ENCODE results near the gene FARS2.

FARS2 gene

DNA sequence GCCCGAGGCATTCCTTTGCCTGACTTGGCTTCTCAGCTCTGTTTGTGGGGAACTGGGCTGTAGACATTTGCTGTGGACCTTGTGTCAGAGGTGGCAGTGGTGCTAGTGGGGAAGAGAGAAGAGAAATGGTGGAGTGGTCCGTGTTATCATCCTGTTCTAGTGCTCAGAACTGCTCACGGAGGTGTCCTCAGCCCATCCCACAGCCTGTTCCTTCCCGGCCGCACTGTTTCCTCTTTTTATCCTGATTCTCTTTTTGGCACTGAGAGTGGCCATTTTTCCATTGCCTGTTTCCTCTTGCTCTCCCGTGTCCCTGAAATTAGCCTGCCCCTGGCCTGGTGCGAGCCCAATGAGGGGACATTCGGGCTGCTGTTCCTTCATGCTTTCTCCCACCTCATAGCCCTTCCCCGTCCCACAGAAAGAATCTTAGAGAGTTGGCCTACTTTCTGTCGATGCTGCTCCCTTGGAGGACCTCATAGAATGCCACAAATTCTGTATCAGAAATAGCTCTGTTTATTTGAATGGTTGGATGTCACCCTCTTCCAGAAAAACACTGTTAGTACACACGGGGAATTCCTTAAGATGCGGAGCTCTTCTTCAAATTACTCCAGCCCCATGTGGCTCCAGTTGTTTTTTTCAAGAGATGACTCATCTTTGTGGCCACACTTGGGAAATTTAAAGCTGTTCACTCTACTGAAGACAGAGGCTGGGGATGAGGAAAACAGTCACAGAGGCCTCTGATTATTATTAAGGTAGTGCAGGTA lies 26.1 kb downstream of the FARS2 start:
- no peak for DNase-seq (ENCODE audit: low read depth in 2 of 2)

DNA sequence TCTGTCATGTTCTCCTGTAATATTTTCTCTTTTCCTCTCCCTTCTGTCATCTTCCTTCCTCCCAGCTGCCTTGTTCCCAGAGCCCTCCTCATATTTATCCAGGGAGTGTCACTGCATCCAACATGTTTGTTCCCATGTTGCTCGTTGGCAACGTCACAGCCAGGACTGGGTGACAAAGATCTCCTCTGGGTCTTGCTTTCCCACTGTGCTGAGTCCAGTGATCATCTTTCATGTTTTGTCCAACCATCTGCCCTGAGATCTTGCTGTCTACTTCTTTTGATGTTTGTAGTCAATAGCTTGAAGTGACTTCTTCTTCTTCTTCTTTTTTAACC lies 26.6 kb downstream of the FARS2 start:
- no peak for DNase-seq (ENCODE audit: low read depth in 2 of 2)

DNA sequence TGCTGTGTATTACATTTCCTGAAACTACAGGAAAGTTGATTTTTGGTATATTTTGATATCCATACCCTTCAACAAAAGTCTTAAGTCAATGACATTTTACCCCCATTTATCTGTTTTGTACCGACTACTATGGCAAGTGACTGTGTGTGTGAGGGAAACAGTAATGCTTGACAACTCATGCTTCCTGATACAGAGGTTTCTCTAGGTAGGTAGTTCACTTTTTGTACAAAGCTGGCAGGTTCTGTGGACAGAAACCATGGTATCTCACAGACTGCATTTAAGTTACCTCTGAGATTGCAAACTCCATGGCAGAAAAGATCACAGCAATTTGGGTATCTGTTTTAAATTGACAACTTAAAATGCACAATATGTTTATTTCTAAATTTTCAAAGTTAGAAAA lies 28.8 kb downstream of the FARS2 start:
- DNase-seq (ENCODE audit: low read depth in 2 of 2): no peak

DNA sequence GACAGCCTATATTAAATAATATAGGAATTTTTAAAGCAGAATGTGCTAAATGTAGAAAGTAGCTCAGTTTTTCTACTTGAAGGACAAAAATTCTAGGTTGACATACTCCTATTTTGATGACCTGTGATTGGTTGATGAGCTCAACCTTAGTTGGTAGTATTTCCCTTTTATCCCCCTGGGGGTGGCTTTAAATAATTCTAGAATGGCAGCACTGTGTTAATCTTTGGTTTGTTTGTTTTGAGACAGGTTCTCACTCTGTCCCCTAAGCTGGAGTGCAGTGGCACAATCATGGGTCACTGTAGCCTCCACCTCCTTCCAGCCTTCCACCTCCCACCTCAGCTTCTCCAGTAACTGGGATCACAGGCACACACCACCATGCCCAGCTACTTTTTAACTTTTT lies 29.2 kb downstream of the FARS2 start:
- no peak for DNase-seq (ENCODE audit: low read depth in 2 of 2)

DNA sequence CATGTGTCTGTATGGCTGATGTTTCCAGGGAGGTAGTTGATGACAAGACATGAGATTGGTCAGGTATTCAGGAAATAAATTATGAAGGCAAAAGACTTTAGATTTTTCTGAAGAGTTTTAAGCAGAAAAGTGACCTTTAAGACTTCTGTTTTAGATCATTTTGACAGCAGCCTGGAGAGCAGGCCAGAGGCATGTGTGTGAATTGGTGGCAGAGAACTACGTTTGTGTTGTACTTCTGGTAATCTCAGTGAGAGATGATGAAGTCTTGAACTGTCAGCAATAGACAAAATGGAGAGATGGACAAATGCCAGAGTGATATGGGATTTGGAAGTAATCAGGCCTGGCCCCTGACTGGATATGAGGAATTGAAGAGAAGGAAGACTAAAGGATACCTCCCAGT lies 30.8 kb downstream of the FARS2 start:
- no peak for DNase-seq (ENCODE audit: low read depth in 2 of 2)

DNA sequence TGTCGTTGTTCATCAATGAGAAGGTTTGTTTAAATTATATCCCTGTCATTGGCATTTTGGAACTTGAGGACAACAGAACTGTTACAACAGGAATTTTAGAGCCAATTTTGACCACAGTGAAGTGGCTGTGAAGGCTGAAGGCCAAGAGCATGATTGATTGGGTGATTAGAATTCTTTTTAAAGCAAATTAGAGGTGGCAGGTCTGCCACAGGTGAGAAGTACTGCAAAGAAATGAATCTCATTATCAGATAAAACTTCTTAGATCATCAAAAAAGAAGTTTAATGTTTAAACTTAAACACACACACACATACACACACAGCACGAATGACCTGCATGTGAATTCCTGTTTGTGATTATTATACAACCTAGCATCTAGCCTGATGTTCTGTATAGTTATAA lies 32.4 kb downstream of the FARS2 start:
- DNase-seq (ENCODE audit: low read depth in 2 of 2): no peak

DNA sequence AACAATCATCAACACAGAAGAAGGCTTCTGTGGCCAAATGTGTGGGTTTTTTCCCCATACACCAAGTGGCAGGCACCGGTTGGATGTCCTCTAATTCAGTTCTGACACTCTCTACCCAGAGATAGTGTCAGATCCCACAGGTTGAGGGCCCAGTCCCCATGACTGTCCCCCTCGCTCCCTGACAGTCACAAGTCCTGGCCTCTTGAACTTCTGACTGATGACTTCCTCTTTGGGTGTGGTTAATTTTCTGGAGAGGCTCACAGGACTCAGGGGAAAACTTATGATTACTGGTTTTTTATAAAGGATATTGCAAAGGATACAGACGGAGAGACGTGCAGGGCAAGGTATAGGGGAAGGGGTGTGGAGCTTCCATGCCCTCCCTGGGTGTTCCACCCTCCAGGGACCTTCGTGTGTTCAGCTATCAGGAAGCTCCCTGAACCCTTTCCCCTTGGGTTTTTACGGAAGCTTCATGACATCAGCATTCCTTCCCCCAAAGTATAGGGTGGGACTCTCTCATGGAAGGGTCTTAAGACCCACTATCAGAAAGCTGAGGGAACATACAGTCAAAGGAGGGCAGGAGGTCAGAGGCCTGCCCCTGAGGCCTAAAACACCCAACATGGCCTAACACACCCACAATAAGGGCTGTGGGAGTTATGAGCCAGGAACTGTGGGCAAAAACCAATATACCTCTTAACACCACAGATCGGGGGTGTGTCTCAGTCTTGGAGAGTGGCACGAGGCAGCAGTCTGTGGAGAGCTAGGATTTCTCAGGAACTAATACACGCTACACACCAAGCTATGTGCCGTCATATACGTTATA lies 33.3 kb downstream of the FARS2 start:
- no peak for DNase-seq (ENCODE audit: low read depth in 2 of 2)

DNA sequence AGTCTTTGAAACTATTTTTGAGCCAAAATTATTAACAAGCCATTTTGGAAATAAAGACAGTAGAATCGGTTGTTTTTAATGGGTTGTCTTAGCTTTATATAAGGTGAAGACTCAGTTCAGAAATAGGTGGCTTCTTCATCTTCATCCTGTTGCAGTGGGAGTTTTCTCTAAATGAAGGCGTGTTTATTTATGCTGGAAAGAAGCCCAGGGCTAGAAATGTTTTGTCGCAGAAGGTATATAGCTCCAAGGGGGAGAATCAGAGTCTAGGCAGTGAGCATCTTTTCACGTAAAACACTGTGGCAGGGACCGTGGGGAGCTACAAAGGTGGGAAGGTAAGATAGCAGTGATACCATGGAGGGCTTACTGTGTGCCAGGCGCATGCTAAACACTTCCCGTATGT lies 34.3 kb downstream of the FARS2 start:
- no peak for DNase-seq (ENCODE audit: low read depth in 2 of 2)

DNA sequence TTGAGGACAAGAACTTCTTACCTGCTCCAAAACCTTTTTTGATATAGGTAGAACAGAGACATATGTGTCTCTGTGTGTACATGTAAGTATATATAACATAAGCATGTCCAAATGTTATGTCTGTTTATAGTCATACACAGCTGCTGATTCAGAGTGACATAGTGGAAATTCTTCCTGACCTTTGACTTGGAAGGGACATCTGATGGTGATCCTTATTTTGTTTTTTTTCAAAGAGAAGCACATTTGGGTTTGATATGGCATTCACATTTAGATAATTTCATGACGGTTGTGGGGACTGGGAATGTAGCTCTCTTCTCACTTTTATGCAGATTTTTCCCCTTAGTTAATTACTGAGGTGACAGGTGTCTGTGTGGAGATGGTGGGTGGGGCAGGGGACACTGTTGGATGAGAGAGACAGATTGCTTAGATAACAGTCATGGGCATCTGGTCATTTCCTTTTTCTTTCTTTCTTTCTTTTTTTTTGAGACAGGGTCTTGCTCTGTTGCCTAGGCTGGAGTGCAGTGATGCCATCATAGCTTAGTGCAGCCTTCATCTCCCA lies 39.0 kb downstream of the FARS2 start:
- DNase-seq (ENCODE audit: low read depth in 2 of 2): no peak

DNA sequence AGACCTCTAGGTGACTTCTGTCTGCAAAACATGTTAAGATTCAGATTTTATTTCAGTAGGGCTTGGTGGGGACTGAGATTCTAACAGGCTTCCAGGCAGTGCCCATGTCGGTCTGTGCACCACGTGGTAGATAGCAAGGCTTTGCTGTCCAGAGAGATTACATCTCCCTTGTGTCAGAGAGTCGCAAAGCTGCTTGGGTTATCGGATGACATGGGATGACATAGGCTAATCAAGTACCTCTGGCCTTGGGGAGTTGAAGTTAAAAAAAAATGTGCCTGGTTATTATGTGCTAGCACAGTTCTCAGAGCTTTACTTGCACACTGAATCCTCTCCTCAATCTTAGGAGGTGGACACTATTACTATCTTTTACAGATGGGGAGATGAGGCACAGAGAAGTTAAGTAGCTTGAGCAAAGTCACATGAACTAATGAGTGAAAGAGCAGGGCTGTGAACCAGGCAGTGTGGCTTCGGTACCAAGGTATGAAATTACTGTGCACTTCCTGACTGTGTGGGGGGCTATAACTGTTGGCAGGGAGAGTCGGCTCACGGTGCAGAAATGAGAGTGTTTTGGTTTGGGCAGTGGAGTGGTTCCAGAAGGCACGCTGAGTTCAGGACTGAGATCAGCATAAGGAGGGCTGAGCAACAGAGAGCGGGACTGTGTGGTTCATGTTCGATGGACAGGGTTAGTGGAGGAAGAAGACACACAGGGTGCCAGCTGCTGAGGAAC lies 41.1 kb downstream of the FARS2 start:
- DNase-seq (ENCODE audit: low read depth in 2 of 2): peak in 1 of 2 donors; percentile 40

DNA sequence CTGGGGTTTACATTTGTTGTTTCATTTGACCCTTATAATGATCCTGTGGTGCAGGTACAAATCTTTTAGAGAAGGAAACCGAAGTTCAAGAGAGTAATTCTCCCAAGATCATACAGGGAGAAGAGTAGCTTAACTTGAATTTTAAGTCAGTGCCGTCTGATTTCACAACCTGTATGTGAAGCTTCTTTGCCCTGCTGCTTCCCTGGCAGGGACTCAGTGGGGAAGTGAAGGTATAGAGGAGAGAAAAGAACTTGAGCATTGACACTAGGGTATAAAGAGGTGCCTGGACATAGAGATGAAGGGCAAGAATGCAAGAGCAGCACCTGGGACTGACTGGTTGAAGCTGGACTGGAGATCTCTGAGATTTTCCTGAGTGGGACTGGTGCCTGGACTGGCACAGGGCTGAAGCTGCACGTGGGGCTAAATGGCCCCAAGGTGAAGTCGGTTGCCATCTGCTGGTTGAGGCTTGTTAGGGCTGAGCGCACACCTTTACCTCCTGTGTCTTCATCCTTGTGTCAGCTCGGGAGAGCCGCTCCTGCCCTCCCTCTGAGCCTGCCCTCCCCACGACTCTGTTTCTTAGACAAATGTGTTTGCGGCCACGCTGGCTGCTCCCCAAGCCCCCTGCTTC lies 41.8 kb downstream of the FARS2 start:
- peak in 1 of 2 donors; percentile 38 for DNase-seq (ENCODE audit: low read depth in 2 of 2)

DNA sequence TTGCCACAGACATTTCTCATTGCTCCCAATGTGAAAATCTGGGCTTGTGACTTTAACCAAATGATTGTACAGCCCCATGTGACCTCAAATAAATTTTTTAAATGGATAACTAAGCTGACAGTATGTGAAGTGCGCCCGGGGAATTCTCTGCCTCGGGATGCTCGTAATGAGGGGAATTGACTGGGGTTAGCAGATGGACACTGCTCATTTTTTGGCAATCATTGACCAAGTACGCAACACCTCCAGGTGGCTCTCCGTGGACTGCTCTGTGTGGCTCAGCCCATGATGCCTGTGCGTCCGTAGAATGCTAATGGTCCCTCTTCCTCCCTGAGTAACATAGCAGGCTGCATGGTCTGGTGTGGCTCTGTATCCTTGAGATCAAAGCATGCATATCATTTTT lies 42.4 kb downstream of the FARS2 start:
- no peak for DNase-seq (ENCODE audit: low read depth in 2 of 2)

DNA sequence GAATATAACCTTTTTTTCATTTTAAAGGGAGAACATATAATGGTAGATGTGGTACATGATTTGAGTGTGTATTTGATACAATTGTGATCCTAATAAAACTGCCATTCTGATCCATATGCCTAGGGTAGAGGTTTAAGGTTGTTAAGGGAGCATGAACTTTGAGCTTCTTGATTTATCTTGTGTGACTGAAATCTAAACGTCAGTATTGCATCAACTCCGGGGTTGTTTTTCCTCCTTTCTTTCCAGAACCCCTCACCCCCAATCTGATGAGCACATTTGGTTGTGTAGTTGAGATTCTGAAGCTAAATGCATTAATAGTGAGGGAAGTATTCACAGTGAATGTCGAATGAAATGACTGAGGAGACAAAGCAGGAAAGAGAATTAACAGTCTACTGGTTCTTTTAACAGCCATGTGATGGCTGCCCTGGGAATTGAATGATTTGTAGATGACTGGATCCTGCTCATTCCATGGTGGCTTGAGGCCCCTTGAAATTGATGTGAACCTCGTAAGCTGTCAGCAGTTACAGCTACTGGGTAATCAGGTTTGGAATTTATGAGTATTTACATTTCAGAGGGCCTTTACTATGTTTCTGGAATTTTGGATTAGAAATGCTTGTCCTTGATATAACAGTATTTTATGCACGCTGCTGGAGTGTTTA lies 44.8 kb downstream of the FARS2 start:
- no peak for DNase-seq (ENCODE audit: low read depth in 2 of 2)

DNA sequence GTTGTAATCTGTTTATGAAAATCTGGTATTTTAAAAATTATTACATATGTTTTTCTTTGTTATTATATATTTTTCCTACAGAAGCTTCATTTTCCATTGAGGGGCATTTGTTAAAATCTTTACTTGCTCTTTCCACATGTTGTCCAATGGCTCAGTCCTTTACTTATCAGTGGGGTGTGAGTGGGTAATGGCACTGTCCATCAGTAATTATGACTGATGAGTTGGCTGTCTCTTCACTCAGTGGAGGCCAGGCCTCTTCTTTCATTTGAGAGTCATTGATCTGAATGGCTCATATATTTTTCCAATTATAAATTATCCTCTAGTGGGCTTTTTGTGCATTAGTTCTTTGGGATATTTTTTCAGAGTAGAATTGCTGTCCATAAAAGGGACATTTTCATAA lies 45.7 kb downstream of the FARS2 start:
- no peak for DNase-seq (ENCODE audit: low read depth in 2 of 2)

DNA sequence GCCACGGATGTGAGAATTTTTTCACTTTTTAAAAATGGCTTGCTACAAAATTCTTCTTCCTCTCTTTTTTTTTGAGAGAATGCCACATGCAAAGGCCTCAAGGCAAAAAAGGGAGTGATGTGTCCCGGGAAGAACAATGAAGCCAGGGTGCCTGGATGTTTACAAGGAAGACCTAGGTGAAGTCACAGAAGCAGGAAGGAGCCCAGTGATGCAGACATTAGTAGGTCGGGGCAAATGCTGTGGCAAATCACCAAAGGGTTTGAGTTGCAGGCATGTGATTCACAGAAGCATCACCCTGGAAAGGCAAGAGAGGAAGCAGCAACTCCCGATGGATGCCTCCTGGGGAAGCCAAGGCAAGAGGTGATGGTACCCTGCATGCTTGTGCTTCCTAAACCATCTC lies 46.8 kb downstream of the FARS2 start:
- DNase-seq (ENCODE audit: low read depth in 2 of 2): no peak

DNA sequence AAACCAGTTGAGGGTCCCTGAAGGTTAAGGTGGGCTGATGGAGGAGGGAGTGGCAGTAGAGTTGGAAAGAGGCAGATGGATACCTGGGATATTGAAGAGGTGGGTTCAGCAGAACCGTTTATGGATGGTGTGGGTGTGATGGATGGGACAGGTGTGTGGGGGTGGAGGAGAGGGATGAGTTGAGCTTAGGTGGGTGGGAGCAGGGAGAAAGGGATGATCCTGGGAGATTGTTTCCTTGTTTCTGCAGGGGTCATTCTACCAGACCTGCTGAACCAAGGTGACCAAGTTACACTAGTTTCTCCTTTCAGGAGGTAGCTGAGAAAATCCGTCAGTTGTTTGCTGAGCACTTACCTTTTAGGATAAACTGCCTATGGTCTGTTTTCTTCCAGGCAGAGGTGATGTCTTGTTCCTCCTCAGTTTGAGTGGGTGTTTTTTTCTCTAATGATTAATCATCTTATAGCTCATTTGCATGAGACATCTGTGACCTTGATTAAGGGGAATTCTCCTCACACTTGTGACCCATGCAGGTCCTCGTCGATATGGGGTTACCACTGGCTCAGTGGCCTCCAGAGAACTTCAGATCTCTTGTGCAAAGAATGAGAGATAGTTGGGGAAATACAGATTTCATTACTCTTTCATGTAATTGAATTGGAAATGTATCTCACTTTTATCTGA lies 53.0 kb downstream of the FARS2 start:
- DNase-seq (ENCODE audit: low read depth in 2 of 2): no peak

DNA sequence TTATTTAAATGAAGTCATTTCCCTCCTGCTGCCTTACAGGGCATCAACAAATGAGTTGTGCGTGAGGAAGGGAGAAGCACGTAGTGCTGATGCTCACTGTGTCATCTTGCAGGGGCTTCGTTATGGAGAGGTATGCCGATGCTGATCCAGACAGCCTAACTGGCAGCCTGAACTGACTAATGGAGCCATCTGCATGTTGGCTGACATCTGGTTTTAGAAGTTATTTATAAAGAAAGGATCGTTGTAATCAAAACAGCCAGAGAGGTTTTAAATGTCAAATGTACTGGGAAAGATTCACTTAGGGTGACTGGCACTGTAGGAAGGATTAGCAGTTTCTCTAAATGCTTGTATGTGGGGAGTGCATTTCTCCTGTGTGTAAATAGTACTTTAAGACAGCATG lies 54.6 kb downstream of the FARS2 start:
- DNase-seq (ENCODE audit: low read depth in 2 of 2): no peak

DNA sequence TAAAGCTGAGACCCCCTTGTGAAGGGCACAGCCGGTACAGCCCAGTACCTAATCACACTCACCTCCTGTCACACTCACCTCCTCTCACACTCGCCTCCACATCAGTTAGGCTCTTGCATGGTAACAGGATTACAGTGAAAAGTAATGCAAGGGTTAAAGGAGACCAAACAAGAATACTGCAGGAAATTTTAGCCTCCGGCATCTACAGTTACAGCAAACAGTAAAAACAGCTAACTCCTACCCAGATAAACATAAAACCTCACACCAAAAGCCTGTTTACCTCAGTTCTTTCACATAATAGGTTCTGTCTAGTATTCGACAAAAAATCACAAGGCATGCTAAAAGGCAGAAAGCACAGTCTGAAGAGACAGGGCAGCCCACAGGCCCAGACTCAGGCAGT lies 55.6 kb downstream of the FARS2 start:
- no peak for DNase-seq (ENCODE audit: low read depth in 2 of 2)

DNA sequence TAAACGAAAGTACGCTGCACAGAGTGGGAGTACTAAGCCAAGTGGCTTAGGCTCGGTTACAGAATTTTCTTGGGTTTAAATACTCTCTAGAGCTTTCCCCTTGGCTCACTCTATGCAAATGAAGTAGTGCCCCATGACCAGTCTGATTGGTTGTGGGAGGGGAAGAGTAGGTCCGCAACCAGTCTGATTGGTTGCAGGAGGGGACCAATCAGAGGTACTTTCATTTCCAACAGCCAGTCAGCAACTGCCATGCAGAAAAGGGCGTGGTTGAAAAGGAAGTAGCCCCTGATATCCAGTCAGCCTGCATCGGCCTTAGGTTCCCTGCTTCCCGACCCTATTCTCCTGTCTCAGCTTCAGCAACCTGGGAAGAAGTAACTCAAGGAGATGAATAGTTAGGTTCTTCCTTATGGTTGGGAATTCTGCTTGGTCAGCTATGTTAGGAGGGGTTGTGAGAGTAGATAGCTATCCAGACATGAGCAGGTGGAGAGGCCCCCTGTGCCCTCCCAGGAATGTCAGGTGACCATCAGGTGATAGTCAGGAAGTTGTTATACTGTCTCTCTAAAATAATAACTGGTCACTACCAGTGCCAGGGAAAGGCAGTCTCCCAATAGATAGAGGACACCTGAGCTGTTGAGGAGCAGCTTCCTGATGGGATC lies 57.4 kb downstream of the FARS2 start:
- DNase-seq (ENCODE audit: low read depth in 2 of 2): no peak

DNA sequence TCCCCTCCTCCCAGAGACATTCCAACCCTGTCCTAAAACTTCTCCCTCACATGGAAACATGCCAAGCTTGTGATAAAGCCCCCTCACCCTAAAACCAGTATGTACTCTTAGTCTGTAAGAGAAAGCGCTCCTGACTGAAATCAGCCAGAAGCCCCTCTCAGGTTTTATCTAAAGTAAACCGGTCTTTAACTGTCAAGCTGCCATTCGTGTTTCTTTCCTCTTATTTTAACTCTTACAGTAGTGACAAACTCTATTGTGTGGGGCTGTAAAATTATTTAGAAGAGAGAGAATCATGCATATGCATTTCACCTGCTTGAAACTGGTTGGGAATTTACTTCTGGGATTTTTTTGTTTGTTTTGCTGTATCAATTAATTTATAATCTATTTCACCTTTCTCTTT lies 62.7 kb downstream of the FARS2 start:
- no peak for DNase-seq (ENCODE audit: low read depth in 2 of 2)
